Adipocyte (in vitro differentiated cells): ENCODE measurements around the gene SNAP25.
A peak's percentile ranks its signal among the peaks of the same experiment; 100 is the strongest.

Experiments
- DNase-seq: peaks from one replicate; pipeline ENCODE4 v3.0.0-alpha.2; 2015; ENCODE audit warnings: low read depth
- H3K27me3 ChIP-seq: replicated peaks from 2 replicates; pipeline ENCODE4 v1.7.0; 2013; ENCODE audit warnings: mild to moderate bottlenecking, low read length, moderate library complexity; ENCODE audit not compliant: control insufficient read depth, insufficient read depth
- H3K36me3 ChIP-seq: 2 replicates; pipeline ENCODE4 v1.7.0; 2013; ENCODE audit warnings: low read length, mild to moderate bottlenecking, moderate library complexity; ENCODE audit not compliant: control insufficient read depth, insufficient read depth, severe bottlenecking
- H3K4me1 ChIP-seq: 2 replicates; pipeline ENCODE4 v1.7.0; 2013; ENCODE audit warnings: mild to moderate bottlenecking, low read length, moderate library complexity; ENCODE audit not compliant: control insufficient read depth, insufficient read depth
- H3K4me3 ChIP-seq: 2 replicates; pipeline ENCODE4 v1.7.0; 2013; ENCODE audit warnings: mild to moderate bottlenecking, low read length, moderate library complexity
- H3K9ac ChIP-seq: 2 replicates; pipeline ENCODE4 v1.7.0; 2013; ENCODE audit warnings: mild to moderate bottlenecking, low read length, moderate library complexity
- H3K9me3 ChIP-seq: 2 replicates; pipeline ENCODE4 v1.7.0; 2013; ENCODE audit warnings: mild to moderate bottlenecking, low read length, moderate library complexity; ENCODE audit not compliant: control insufficient read depth

The SNAP25 gene

DNA sequence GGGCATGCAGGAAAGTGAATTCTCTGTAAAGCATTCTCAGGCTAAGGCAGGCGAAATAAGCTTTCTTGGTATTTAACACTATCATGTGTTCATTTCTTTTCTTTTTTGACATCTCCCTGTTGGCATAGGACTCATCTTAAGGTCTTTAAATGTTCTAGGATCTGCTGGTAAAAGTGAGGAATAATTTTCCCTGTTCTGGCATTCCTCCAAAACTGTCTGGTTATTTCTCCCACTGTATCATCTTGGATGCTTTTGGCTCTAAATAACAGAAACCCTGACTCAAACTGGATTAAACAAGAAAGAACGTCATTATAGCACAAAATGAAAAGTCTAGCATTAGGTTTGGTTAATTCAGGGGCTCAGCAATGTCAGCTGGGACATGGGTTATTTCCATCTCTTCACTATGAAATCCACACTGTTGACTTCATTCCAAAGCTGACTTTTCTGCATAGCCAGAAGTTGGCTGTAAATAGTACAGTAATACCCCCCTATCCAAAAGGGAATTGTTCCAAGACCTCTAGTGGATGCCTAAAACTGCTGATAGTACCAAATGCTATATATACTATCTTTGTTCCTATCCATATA lies 37.9 kb upstream of the SNAP25 start:
- DNase-seq = no peak
- no peak overlapping the region for H3K9ac ChIP-seq
- no peak overlapping the region for H3K4me3 ChIP-seq
- H3K4me1 ChIP-seq = no peaks in the 10 kb centered on the region
- peaks cover 4% of the 10 kb centered on the region for H3K9me3 ChIP-seq
- no peaks in the 10 kb centered on the region for H3K36me3 ChIP-seq
- H3K27me3 ChIP-seq = no peaks in the 10 kb centered on the region

DNA sequence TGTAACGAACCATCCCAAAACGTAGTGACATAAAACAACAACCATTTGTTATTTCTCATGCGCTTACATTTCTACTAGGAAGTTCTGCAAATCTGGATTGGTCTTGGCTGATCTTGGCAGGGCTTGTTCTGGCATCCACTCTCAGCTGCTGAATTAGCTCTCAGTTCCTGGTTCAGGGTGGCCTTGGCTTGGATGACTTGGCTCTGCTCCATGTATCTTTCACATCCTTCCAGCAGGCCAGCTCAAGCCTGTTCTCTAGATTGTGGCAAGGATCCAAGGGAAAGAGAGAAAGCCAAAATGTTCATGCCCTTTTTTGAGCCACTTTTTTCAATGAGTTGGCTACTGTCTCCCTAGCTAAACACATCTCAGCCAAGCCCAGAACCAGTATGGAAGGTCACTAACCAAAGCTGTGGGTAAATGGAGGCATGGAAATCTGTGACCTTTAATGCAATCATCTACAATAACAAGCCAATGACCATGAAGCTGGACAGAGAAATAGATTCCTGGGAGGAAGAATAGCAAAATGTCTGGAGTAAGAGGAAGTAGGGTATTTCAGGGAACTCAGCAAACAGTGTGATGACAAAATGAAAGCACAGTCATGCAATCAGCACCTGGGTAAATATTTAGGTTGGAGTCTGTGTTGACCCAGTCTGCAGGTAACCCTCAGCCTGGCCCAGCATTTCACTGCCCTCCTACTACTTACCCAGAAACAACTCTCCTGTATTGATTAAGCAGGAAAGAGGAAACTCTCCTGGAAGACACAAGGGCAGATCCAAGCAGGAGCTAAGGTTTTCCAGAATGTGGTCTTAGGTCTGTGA lies 32.7 kb upstream of the SNAP25 start:
- Histone ChIP-seq H3K9ac (no peak overlapping the region), H3K9me3 (peaks cover 6% of the 10 kb centered on the region), H3K4me1 (no peaks in the 10 kb centered on the region), H3K4me3 (no peak overlapping the region), H3K36me3 (no peaks in the 10 kb centered on the region), H3K27me3 (no peaks in the 10 kb centered on the region)
- no peak for DNase-seq

DNA sequence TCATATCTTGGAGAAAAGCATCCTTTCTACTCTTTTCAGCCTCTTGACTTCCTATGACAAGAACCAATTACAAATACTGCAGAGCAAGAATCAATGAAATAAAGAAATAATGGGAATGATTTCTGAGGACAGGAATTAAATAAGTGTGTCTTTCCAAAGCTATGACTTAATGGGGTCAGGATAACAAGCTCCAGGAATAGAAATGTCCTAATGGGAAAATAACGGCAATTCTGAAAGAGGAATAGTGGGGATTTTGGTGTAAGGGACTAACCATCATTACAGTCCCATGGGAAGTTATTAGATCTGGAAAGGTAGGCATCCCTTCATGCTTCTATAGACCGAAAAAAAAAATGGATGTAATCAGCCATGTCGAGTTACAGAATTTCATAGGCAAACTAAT lies 28.2 kb upstream of the SNAP25 start:
- H3K4me3 ChIP-seq = no peak overlapping the region
- H3K9me3 ChIP-seq = peaks cover 10% of the 10 kb centered on the region
- H3K4me1 ChIP-seq = no peaks in the 10 kb centered on the region
- no peak overlapping the region for H3K9ac ChIP-seq
- no peaks in the 10 kb centered on the region for H3K27me3 ChIP-seq
- no peaks in the 10 kb centered on the region for H3K36me3 ChIP-seq
- no peak for DNase-seq

DNA sequence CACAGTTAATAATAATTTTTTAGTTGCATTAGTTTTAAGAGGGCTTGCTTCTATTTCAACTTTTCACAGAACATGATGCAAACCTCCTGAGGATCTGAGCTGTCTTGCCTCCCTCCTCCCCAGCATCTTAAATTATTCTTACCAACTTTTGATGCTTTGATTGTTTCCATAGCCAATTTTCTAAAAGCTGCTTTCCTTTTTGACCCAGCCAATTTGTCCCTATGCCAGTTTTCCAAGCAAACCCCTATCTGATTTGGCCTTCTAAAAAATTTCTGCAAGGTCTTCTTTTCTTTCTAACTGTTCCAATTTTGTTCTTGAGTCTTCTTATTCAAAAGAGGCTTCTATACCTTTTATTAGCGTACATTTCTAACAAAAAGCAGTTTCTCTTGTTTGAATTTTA lies 26.5 kb upstream of the SNAP25 start:
- Histone ChIP-seq H3K4me1 (no peaks in the 10 kb centered on the region), H3K4me3 (no peak overlapping the region), H3K9ac (no peak overlapping the region), H3K36me3 (no peaks in the 10 kb centered on the region), H3K9me3 (peaks cover 5% of the 10 kb centered on the region), H3K27me3 (no peaks in the 10 kb centered on the region)
- DNase-seq = peak; percentile 7

DNA sequence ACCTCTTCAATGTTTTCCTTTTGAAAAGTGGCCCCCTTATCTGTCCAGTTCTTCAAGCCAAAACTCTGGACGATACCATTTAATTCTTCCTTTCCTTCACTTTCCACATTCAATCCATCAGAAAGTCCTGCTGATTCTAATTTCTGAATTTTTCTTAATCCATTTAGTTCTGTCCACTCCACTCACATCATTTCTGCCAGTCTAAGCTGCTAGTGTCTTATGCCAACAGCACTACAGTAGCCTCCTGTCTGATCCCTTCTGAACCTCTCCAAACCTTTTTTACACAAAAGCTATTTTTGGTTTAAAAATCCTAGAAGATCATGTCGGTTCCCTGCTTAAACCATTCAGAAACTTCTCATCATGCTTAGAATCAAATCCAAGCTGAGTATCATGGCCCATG lies 24.5 kb upstream of the SNAP25 start:
- no peak for DNase-seq
- Histone ChIP-seq H3K9me3 (peaks cover 5% of the 10 kb centered on the region), H3K4me1 (no peaks in the 10 kb centered on the region), H3K9ac (no peak overlapping the region), H3K4me3 (no peak overlapping the region), H3K36me3 (no peaks in the 10 kb centered on the region), H3K27me3 (no peaks in the 10 kb centered on the region)

DNA sequence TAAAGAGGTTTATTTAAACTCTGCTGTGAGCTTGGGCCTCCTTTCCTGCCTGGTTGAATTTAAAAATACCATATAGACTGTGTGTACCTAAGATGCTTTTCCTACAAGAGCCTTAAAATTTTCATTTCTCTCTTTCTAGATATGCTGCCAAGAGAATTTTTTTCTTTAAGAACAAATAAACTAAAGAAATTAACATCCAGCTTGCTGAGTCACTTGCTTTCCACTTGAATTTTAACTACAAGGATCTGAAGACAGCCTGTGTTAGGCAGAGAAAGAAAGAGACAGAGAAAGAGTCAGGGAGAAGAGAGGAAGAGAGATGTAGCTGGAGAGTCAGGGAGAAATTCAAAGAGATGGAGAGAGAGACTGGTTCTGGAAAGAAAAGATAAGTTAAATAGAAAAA lies 18.3 kb upstream of the SNAP25 start:
- no peak overlapping the region for H3K4me3 ChIP-seq
- peak; percentile 66 for DNase-seq

GRCh38 chr20:10201321-10201870 lies 17.2 kb upstream of the SNAP25 start:
- no peaks in the 10 kb centered on the region for H3K27me3 ChIP-seq
- no peaks in the 10 kb centered on the region for H3K36me3 ChIP-seq
- no peaks in the 10 kb centered on the region for H3K4me1 ChIP-seq
- no peak overlapping the region for H3K4me3 ChIP-seq
- no peak for DNase-seq
- no peaks in the 10 kb centered on the region for H3K9me3 ChIP-seq
- H3K9ac ChIP-seq = no peak overlapping the region

More for the DNA sequence above, 18.3 kb upstream of the SNAP25 start:
- H3K4me1 ChIP-seq = no peaks in the 10 kb centered on the region
- H3K36me3 ChIP-seq = no peaks in the 10 kb centered on the region
- no peaks in the 10 kb centered on the region for H3K27me3 ChIP-seq
- no peak overlapping the region for H3K9ac ChIP-seq
- no peaks in the 10 kb centered on the region for H3K9me3 ChIP-seq

DNA sequence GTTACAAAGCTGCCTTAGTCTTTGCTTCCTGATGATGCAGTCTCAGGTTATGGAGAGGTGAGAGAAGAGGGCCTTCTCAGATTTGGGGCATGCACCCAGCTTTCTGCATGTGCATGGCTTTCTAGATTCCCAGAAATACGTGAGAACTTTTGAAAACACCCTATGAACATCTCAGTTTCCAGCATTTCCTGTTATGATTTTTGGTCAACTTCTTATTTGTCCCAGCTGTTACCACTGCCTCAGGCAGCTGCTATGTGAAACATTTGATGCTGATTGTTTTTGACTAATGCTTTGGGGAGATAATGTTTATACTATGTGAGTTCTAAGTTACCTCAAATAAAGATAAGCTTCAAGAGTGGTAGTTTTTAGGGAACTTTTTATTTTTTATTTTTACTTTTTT lies 9.5 kb upstream of the SNAP25 start:
- Histone ChIP-seq H3K9ac (no peak overlapping the region), H3K4me1 (no peaks in the 10 kb centered on the region)

DNA sequence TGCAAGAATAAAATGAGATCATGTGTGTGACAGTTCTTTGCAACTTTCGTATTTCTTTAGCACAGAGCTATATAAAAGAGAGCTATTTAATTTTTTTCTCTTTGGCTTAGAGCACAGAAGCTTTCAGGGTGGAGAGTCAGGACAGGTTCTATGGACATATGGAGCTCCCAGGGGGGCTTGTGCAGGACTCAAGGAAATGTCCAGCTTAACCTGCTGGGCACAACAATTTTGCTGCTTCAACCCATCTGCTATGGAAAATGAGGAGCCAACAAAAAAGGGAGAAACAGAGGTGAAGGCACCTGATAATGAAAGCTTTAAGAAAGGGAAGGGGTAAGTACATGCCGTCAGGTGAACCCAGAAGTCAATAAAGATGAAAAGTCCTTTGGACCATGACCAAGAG lies 5.1 kb upstream of the SNAP25 start:
- no peak overlapping the region for H3K9ac ChIP-seq

More for the DNA sequence above, 9.5 kb upstream of the SNAP25 start:
- H3K36me3 ChIP-seq = no peaks in the 10 kb centered on the region
- H3K27me3 ChIP-seq = peaks cover 13% of the 10 kb centered on the region
- peaks cover 6% of the 10 kb centered on the region for H3K9me3 ChIP-seq
- no peak overlapping the region for H3K4me3 ChIP-seq
- DNase-seq = peak; percentile 85

DNA sequence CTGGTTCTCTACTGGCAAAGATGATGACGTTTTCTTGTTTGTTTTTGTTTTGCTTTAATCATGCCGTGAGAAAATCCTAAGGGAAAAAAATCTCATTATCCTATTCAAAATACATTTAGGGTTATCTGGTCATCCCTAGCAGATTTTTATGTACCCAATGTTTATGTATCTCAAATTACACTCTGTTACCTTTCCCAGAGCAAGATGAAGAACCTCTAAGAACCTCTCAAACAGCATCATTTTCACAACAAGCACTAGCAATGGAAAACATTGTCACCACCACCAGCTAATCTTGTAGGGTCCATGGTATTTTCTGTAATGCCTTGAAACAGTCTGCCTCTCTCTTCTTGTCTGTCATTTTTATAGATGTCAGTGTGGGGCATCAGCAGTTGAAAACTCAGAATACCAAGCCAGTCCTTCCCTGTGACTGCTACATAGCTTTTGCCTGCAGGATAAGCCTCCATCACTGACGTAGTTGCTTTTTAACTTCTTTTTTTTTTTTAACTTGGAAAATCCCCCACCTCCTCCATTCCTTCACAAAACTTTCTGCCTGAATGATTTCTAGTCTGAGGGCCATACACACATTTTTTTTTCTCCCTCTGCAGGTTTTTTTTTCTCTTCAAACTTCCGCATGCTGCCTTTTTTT lies 2.4 kb upstream of the SNAP25 start:
- Histone ChIP-seq H3K9ac (no peak overlapping the region), H3K4me1 (peaks cover 17% of the 10 kb centered on the region), H3K27me3 (peaks cover 13% of the 10 kb centered on the region), H3K9me3 (no peaks in the 10 kb centered on the region), H3K36me3 (no peaks in the 10 kb centered on the region), H3K4me3 (no peak overlapping the region)
- DNase-seq = peak; percentile 25

More for the DNA sequence above, 5.1 kb upstream of the SNAP25 start:
- Histone ChIP-seq H3K4me3 (no peak overlapping the region), H3K36me3 (no peaks in the 10 kb centered on the region), H3K9me3 (no peaks in the 10 kb centered on the region), H3K4me1 (peaks cover 11% of the 10 kb centered on the region), H3K27me3 (peaks cover 13% of the 10 kb centered on the region)
- no peak for DNase-seq

GRCh38 chr20:10217721-10218410 lies 764 bp upstream of the SNAP25 start:
- Histone ChIP-seq H3K4me3 (peak overlapping the region; percentile 59), H3K4me1 (peaks cover 17% of the 10 kb centered on the region), H3K9me3 (no peaks in the 10 kb centered on the region), H3K9ac (peak overlapping the region; percentile 65), H3K27me3 (peaks cover 8% of the 10 kb centered on the region), H3K36me3 (no peaks in the 10 kb centered on the region)
- DNase-seq = peak; percentile 90
